Endodermal cell (in vitro differentiated cells): Measurements from ENCODE around the gene ALOX15B. TPM values are rescaled to one million over a fixed set of nuclear protein-coding genes. Genes with fewer than 3 reads are reported as not detected.

Experiments used
- DNase-seq: peaks from one replicate; pipeline ENCODE4 v3.0.0-alpha.2; 2017
- H3K27ac ChIP-seq: 2 replicates; pipeline ENCODE4 v1.5.1; 2013; ENCODE audit warnings: mild to moderate bottlenecking, low read depth, low read length, moderate library complexity
- H3K27me3 ChIP-seq: 2 replicates; pipeline ENCODE4 v1.6.1; 2013; ENCODE audit warnings: mild to moderate bottlenecking, low read length, moderate library complexity; ENCODE audit not compliant: insufficient read depth, control insufficient read depth, poor library complexity, severe bottlenecking
- H3K36me3 ChIP-seq: 2 replicates; pipeline ENCODE4 v1.7.0; 2013; ENCODE audit warnings: mild to moderate bottlenecking, low read length, moderate library complexity; ENCODE audit not compliant: control insufficient read depth, insufficient read depth
- H3K4me1 ChIP-seq: one replicate; pipeline ENCODE4 v1.7.0; 2013; ENCODE audit warnings: low read length; ENCODE audit not compliant: control insufficient read depth, insufficient read depth
- H3K4me3 ChIP-seq: 2 replicates; pipeline ENCODE4 v1.5.1; 2013; ENCODE audit warnings: mild to moderate bottlenecking, low read length, moderate library complexity
- H3K9ac ChIP-seq: 2 replicates; pipeline ENCODE4 v1.6.1; 2013; ENCODE audit warnings: mild to moderate bottlenecking, low read length, moderate library complexity; ENCODE audit not compliant: poor library complexity, severe bottlenecking; ENCODE audit errors: extremely low read depth
- H3K9me3 ChIP-seq: 2 replicates; pipeline ENCODE4 v1.6.1; 2013; ENCODE audit warnings: mild to moderate bottlenecking, low read length, moderate library complexity; ENCODE audit not compliant: control insufficient read depth
- H3K27ac Mint-ChIP-seq: 2 replicates; pipeline ENCODE4 v1.8.0; 2020; ENCODE audit warnings: mixed read lengths
- H3K27me3 Mint-ChIP-seq: 2 replicates; pipeline ENCODE4 v1.8.0; 2021; ENCODE audit warnings: mild to moderate bottlenecking, mixed read lengths; ENCODE audit not compliant: insufficient read depth
- H3K36me3 Mint-ChIP-seq: 2 replicates; pipeline ENCODE4 v1.8.0; 2020; ENCODE audit warnings: low read depth, mixed read lengths
- H3K4me1 Mint-ChIP-seq: 2 replicates; pipeline ENCODE4 v1.8.0; 2020; ENCODE audit warnings: mixed read lengths
- H3K4me3 Mint-ChIP-seq: 2 replicates; pipeline ENCODE4 v1.8.0; 2020; ENCODE audit warnings: mild to moderate bottlenecking, moderate library complexity, mixed read lengths
- H3K9me3 Mint-ChIP-seq: 2 replicates; pipeline ENCODE4 v1.8.0; 2020; ENCODE audit warnings: mild to moderate bottlenecking, mixed read lengths
- CTCF ChIP-seq: fragments of 200-600 bp; sonication (generic); conservative IDR thresholded peaks from 2 replicates; pipeline ENCODE4 v1.5.0; 2021; ENCODE audit warnings: antibody characterized with exemption, mild to moderate bottlenecking
- WGBS, 2 experiments: methylation state at CpG; one replicate each; pipeline versions ENCODE4 v1.1.5 to v1.1.7; 2013; ENCODE audit warnings: missing lambda C conversion rate in 2 of 2, mixed read lengths in 1 of 2; ENCODE audit not compliant: insufficient coverage in 1 of 2, insufficient read length in 1 of 2; 5-methylcytosine and 5-hydroxymethylcytosine counted together
- microRNA-seq: library from miRNA; unstranded; fragments of <30 nt; microRNA quantifications from one replicate; pipeline ENCODE4 v1.2.0, GENCODE V29; 2020; ENCODE audit warnings: borderline microRNAs expressed
- total RNA-seq, 2 donors: library from RNA; stranded (reverse); fragmentation: NEBNext Ultra II Directional in 1 of 2; extraction: Animal tissue kit (Norgen Biotek cat#: 25700) in 1 of 2; gene quantifications; 2 replicates in 1 of 2; 3 replicates in 1 of 2; pipeline ENCODE4 v1.2.1, GENCODE V29; 2021

The ALOX15B gene
- total RNA-seq, 2 donors from 2014 or later, result not detected

GRCh38 chr17:8091033-8091687 is 52.3 kb downstream of the ALOX15B start:
- no peak for DNase-seq
- no peaks in the 10 kb centered on the region for H3K9me3 Mint-ChIP-seq
- 75 to 90% methylated on average over 5 to 9 of the region's 9 CpGs for WGBS, 2 experiments
- H3K4me3 ChIP-seq, result no peak overlapping the region
- H3K36me3 ChIP-seq, result no peaks in the 10 kb centered on the region
- no peaks in the 10 kb centered on the region for H3K4me1 Mint-ChIP-seq
- no peaks in the 10 kb centered on the region for H3K9me3 ChIP-seq
- no peak overlapping the region for H3K9ac ChIP-seq
- H3K4me3 Mint-ChIP-seq, result no peak overlapping the region
- H3K27ac ChIP-seq, result no peak overlapping the region
- no peaks in the 10 kb centered on the region for H3K4me1 ChIP-seq
- H3K27me3 ChIP-seq, result peaks cover 34% of the 10 kb centered on the region
- H3K27ac Mint-ChIP-seq, result no peak overlapping the region
- no peaks in the 10 kb centered on the region for H3K36me3 Mint-ChIP-seq
- H3K27me3 Mint-ChIP-seq, result peaks cover 64% of the 10 kb centered on the region
- no peak for TF ChIP-seq CTCF

GRCh38 chr17:8095361-8095760 is 56.5 kb downstream of the ALOX15B start:
- Histone ChIP-seq H3K9ac (no peak overlapping the region), H3K4me3 (no peak overlapping the region), H3K9me3 (no peaks in the 10 kb centered on the region), H3K4me1 (no peaks in the 10 kb centered on the region), H3K36me3 (no peaks in the 10 kb centered on the region), H3K27ac (no peak overlapping the region), H3K27me3 (peaks cover 30% of the 10 kb centered on the region)
- peaks cover 46% of the 10 kb centered on the region for H3K27me3 Mint-ChIP-seq
- no peaks in the 10 kb centered on the region for H3K4me1 Mint-ChIP-seq
- H3K27ac Mint-ChIP-seq, result no peak overlapping the region
- no peak overlapping the region for H3K4me3 Mint-ChIP-seq
- 80 to 85% methylated on average over 1 to 6 of the region's 6 CpGs for WGBS, 2 experiments
- no peaks in the 10 kb centered on the region for H3K36me3 Mint-ChIP-seq
- H3K9me3 Mint-ChIP-seq, result no peaks in the 10 kb centered on the region
- peak; percentile 41 for TF ChIP-seq CTCF
- no peak for DNase-seq

GRCh38 chr17:8096541-8096940 is 57.7 kb downstream of the ALOX15B start:
- H3K4me1 Mint-ChIP-seq, result no peaks in the 10 kb centered on the region
- peaks cover 30% of the 10 kb centered on the region for H3K27me3 ChIP-seq
- no peaks in the 10 kb centered on the region for H3K36me3 ChIP-seq
- H3K27ac ChIP-seq, result no peak overlapping the region
- H3K4me1 ChIP-seq, result no peaks in the 10 kb centered on the region
- no peaks in the 10 kb centered on the region for H3K9me3 ChIP-seq
- no peak for TF ChIP-seq CTCF
- no peak overlapping the region for H3K4me3 Mint-ChIP-seq
- H3K9ac ChIP-seq, result no peak overlapping the region
- H3K27me3 Mint-ChIP-seq, result peaks cover 37% of the 10 kb centered on the region
- H3K36me3 Mint-ChIP-seq, result no peaks in the 10 kb centered on the region
- WGBS, 2 experiments, result 93 to 94% methylated on average over 2 to 8 of the region's 8 CpGs
- no peak overlapping the region for H3K4me3 ChIP-seq
- no peak overlapping the region for H3K27ac Mint-ChIP-seq
- no peaks in the 10 kb centered on the region for H3K9me3 Mint-ChIP-seq
- no peak for DNase-seq

Small RNA genes lying within 50 kb of the gene (microRNA-seq; reads per million reads assigned to microRNA genes)
- gene MIR4314, result not detected

Other genes with a start within 250 kb of the ALOX15B start
- gene KDM6B, start 204.8 kb upstream of the ALOX15B start, total RNA-seq, result 10 to 100 TPM; 53.3 to 60.3 TPM
- 10 to 100 TPM; 16.8 to 26.8 TPM for gene TMEM88, start 184.0 kb upstream of the ALOX15B start, total RNA-seq
- gene NAA38, start 181.5 kb upstream of the ALOX15B start, total RNA-seq, result 10 to 100 TPM; 38.9 to 44.8 TPM
- 10 to 100 TPM; 10.6 to 12.9 TPM for gene CYB5D1, start 181.1 kb upstream of the ALOX15B start, total RNA-seq
- 10 to 100 TPM; 55.0 to 64.1 TPM for gene CHD3, start 150.3 kb upstream of the ALOX15B start, total RNA-seq
- 1 to 10 TPM; 1.1 to 1.6 TPM for gene RNF227, start 122.8 kb upstream of the ALOX15B start, total RNA-seq
- 1 to 10 TPM; 4.0 to 6.5 TPM for gene KCNAB3, start 109.2 kb upstream of the ALOX15B start, total RNA-seq
- gene TRAPPC1, start 107.1 kb upstream of the ALOX15B start, total RNA-seq, result 100 to 1,000 TPM; 150 to 170 TPM
- 10 to 100 TPM; 47.5 to 57.4 TPM for gene CNTROB, start 106.9 kb upstream of the ALOX15B start, total RNA-seq
- gene GUCY2D, start 36.4 kb upstream of the ALOX15B start, total RNA-seq, result 1 to 10 TPM; 1.2 to 1.6 TPM
- gene ALOX12B, start 48.7 kb downstream of the ALOX15B start, total RNA-seq, result 1 to 10 TPM in 1 of 2 donors, under 1 TPM in 1; 0.95 to 1.2 TPM
- under 1 TPM; 0.13 to 0.49 TPM for gene ALOXE3, start 79.5 kb downstream of the ALOX15B start, total RNA-seq
- 1 to 10 TPM in 1 of 2 donors, under 1 TPM in 1; 0.40 to 2.2 TPM for gene HES7, start 85.0 kb downstream of the ALOX15B start, total RNA-seq
- 10 to 100 TPM; 38.3 to 53.7 TPM for gene PER1, start 113.3 kb downstream of the ALOX15B start, total RNA-seq
- 10 to 100 TPM; 32.1 to 32.2 TPM for gene VAMP2, start 123.9 kb downstream of the ALOX15B start, total RNA-seq
- 10 to 100 TPM; 26.2 to 27.7 TPM for gene TMEM107, start 137.3 kb downstream of the ALOX15B start, total RNA-seq
- gene BORCS6, start 151.1 kb downstream of the ALOX15B start, total RNA-seq, result 1 to 10 TPM; 4.1 to 5.5 TPM
- 100 to 1,000 TPM in 1 of 2 donors, 10 to 100 TPM in 1; 90.5 to 122 TPM for gene AURKB, start 171.5 kb downstream of the ALOX15B start, total RNA-seq
- 10 to 100 TPM; 46.4 to 63.1 TPM for gene CTC1, start 209.0 kb downstream of the ALOX15B start, total RNA-seq
- gene PFAS, start 210.2 kb downstream of the ALOX15B start, total RNA-seq, result 100 to 1,000 TPM; 119 to 158 TPM
- 10 to 100 TPM; 34.0 to 36.3 TPM for gene RANGRF, start 249.6 kb downstream of the ALOX15B start, total RNA-seq